ENCODE results near the gene CRTC3.
"Not testable (repeated sequence)": the region's sequence is repeated elsewhere in the genome, so short reads cannot be mapped to it uniquely, and the experiment has no call there.

The CRTC3 gene

GRCh38 chr15:90625037-90625436 is 95.3 kb downstream of the CRTC3 start:
- DNase-seq: no peak

DNA sequence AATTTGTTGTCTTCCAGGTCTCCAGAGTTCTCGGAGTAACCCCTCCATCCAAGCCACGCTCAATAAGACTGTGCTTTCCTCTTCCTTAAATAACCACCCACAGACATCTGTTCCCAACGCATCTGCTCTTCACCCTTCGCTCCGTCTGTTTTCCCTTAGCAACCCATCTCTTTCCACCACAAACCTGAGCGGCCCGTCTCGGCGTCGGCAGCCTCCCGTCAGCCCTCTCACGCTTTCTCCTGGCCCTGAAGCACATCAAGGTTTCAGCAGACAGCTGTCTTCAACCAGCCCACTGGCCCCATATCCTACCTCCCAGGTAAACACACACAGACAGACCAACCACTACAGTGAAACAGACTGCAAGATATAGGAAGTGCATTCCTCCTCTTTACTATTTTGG is 99.5 kb downstream of the CRTC3 start:
- DNase-seq: no peak

DNA sequence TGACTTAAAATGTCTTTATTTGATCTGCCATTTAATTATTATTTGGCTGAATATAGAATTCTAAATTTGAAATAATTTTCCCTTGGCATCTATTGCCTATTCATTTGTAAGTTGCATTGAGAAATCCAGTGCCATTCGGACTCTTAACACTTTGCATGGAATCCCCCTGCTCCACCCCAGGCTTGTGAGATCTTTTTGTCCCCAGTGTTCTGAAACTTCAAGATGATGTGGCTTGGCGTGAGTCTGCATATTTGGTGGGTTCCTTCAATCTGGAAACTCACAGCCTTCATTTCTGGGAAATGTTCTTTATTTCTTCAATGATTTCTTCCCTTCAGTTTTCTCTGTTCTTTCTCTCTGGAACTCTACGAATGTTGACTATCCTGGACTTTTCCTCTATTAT is 103.6 kb downstream of the CRTC3 start:
- DNase-seq: no peak

DNA sequence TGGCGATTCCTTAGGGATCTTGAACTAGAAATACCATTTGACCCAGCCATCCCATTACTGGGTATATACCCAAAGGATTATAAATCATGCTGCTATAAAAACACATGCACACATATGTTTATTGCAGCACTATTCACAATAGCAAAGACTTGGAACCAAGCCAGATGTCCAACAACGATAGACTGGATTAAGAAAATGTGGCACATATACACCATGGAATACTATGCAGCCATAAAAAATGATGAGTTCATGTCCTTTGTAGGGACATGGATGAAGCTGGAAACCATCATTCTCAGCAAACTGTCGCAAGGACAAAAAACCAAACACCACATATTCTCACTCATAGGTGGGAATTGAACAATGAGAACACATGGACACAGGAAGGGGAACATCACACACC is 107.3 kb downstream of the CRTC3 start:
- not testable (repeated sequence) for DNase-seq

- DNase-seq: no peak
These were observed 108.0 kb downstream of the CRTC3 start for GRCh38 chr15:90637693-90638092.

DNA sequence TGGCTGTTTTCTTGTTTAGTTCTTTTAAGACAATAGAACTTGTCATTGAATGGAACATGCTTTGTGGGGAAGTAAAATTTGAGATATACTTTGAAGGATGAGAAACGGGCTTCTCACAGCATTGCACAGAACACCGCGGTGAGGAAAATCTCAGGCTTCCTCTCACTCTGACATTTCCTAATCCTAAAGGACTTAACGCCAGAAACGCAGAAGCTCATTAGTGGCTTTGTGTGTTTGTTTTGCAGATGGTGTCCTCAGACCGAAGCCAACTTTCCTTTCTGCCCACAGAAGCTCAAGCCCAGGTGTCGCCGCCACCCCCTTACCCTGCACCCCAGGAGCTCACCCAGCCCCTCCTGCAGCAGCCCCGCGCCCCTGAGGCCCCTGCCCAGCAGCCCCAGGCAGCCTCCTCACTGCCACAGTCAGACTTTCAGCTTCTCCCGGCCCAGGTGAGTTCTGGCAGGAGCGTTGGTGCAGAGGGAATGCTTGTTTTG is 108.5 kb downstream of the CRTC3 start:
- no peak for DNase-seq

- DNase-seq: no peak
These were observed 109.2 kb downstream of the CRTC3 start for GRCh38 chr15:90638963-90639362.

DNA sequence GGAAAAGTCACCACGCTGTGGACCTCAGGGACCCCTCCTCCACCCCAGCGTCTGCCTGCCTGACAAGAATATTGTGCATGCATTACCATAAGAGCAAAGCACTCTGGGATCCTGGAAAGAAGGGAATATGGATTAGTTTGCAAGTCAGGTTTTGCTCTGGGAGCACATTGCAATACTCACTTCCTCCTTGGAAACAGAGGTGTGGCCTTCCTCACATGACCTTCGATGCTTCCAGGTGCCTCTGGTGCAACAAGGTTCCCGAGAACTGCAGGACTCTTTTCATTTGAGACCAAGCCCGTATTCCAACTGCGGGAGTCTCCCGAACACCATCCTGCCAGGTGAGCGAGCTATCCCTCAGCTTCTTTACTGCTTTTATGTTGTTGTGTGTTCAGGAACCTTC is 111.1 kb downstream of the CRTC3 start:
- no peak for DNase-seq

DNA sequence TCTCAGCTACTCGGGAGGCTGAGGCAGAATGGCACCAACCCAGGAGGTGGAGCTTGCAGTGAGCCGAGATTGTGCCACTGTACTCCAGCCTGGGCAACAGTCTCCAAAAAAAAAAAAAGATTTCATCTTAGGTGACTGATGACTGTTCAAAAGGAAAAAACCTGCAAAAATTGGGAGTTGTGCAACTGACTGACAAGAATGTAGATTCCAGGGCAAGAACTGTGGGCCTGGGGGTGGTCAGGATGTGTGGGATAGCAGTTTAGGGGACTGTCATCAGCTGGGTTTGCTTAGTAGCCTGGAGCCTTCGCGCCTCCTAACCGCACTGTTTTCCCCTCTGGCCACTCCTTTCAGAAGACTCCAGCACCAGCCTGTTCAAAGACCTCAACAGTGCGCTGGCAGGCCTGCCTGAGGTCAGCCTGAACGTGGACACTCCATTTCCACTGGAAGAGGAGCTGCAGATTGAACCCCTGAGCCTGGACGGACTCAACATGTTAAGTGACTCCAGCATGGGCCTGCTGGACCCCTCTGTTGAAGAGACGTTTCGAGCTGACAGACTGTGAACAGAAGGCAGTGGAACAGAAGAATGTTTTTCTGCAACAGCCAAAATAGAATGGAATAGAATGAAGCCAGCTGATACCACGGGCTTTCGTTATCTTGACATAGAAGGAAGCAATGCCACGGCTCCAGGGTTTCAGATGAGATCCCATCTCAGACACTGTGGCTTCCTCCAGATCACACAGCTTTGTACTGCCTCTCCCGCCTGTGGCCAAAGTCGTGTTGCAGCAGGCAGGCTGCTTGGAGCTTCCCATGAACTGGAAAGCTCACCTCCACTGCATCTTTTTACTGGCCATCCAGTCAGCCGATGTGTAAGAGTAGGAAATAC is 112.1 kb downstream of the CRTC3 start:
- no peak for DNase-seq

DNA sequence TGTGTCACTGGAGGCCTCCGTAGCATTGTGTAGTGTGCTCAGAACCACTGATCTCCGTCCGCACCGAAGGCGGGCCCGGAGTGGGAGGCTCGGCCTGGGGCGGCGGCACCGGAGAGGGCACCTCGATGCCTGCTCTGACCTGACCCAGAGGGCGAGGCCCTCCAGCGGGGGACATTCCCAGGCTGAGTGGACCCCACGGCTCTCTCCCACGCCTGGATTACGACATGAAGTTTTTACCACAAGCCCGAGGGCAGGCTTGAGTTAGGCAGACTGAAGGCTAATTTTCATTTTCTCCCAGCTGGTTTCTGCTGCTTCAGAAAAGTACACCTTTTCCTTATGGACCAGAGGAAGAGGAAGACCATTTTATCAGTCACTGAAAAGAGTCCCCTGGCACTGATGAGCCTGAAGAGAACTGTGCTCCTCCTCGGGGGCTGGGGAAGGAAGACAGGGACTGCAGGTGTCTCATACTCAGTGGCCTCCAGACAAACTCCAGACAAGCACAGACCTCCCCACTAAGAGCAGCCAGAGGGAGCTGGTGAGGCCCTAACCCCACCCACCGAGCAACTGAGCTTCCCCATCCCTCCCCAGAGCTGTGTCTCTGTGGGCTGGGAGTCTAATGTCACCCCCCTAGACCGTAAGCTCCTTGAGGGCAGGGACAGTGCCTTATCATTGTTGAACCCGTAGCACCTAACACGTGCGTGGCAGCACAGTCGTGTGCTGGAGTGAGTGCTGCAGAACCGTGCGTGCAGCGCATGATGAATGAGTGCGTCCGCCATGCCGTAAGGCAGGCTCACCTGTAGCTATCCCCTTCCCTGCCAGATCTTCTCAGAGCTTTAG is 113.0 kb downstream of the CRTC3 start:
- no peak for DNase-seq

DNA sequence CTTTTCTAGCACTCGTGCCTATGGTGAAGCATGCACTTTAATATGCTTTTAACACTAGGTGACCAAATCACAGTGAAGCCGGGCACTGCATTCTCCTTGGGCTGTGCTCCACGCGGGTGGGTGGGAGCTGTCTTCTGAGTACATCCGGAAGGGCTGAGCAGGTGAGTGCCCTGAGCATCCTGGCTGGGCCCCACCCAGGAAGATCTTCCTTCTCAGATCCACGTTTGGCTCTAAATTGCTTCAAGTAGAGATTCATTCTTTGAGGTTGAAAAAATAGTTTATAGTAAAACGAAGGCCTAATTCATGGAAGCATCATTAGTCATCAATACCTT is 113.5 kb downstream of the CRTC3 start:
- DNase-seq: no peak

- no peak for DNase-seq
These were observed 114.8 kb downstream of the CRTC3 start for GRCh38 chr15:90644526-90644925.

GRCh38 chr15:90644952-90645725 is 115.4 kb downstream of the CRTC3 start:
- no peak for DNase-seq

DNA sequence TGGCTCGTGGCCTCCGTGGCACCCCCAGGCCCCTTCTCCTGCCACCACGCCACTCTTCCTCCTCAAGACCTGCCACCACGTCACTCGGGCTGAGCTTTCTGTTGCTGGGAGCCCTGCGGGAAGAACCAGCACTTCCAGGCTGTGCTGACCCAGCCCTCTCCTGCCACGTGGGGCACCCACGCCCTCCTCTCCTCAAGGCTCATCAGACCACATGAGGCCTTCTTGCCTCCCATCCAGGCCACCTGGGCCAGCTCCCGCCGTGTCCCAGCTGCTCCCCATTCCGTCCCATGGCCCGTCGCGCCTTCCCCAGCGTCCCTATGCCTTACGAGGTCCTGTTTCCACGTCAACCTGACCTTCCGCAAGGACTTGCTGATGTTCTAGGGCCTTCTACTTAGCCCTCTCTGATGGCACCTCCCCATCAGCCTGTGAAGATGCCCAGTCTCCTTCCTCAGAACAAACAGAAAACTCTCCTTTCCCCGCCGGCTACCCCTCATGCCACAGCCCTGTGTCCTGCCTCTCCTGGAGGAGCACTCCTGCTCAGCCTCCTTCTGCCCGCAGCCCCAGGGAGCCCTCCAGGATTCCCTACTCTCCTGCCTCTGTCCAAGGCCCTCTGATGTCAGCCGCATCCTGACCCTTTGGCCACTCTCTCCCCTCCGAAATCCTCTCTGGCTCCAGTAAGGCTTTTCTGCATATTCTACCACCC is 116.3 kb downstream of the CRTC3 start:
- DNase-seq: no peak

DNA sequence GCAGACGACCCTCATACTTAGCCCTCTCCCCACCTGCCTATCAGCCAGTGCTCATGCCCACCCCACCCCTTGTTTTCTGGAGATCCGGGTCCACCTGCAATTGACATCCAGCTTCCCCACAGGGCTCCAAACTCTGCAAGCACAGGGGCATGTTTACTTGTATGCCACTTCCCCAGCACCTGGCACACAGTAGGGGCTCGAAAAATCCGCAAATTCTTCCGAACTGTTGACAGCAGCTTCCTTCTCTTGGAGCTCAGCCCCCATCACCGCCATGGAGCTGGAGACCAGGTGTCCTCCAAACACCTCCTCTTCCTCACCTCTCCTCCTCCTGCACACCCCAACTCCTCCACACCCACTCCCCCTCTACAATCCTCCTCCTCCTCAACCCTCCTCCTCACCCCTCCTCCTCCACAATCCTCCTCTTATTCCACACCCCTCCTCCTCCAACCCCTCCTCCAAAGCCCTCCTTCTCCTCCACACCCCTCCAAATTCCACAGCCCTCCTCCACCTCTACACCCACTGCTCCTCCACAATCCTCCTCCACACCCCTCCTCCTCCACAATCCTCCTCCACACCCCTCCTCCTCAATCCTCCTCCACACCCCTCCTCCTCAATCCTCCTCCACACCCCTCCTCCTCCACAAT is 117.1 kb downstream of the CRTC3 start:
- DNase-seq: no peak

GRCh38 chr15:90647326-90647725 is 117.6 kb downstream of the CRTC3 start:
- DNase-seq: no peak

DNA sequence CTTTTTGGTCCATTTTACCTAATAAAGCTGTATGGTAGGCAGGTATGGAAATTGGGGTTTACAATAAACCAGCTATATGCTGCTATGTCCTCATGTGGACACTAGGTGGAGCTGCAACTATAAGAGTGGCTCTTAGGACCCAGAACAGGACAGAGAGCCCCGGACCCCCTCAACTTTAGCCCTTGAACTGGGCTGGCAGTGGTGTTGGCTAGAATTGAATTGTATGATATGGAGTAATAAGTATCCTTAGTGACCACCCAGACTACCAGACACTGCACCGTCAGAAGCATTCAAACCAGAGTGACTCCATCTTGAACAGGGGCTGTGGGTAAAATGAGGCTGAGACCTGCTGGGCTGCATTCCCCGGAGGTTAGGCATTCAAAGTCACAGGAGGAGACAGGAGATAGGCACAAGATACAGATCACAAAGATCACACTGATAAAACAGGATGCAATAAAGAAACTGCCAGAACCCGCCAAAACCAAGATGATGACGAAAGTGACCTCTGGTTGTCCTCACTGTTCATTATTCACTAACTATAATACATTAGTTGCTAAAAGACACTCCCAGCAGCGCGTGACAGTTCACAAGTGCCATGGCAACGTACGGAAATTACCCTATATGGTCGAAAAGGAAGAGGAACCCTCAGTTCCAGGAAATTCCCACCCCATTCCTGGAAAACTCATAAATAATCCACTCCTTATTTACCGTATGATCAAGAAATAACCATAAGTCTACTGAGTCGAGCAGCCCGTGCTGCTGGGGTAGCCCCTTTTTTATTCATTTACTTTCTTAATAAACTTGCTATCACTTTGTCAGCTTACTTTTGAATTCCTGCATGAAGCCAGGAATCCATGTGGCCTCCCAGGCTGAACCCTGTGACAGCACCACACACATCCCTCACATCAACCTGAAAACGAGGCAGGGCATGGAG is 118.7 kb downstream of the CRTC3 start:
- DNase-seq: peak; percentile 68

- peak; percentile 54 for DNase-seq
These were observed 120.6 kb downstream of the CRTC3 start for GRCh38 chr15:90650117-90650955.

DNA sequence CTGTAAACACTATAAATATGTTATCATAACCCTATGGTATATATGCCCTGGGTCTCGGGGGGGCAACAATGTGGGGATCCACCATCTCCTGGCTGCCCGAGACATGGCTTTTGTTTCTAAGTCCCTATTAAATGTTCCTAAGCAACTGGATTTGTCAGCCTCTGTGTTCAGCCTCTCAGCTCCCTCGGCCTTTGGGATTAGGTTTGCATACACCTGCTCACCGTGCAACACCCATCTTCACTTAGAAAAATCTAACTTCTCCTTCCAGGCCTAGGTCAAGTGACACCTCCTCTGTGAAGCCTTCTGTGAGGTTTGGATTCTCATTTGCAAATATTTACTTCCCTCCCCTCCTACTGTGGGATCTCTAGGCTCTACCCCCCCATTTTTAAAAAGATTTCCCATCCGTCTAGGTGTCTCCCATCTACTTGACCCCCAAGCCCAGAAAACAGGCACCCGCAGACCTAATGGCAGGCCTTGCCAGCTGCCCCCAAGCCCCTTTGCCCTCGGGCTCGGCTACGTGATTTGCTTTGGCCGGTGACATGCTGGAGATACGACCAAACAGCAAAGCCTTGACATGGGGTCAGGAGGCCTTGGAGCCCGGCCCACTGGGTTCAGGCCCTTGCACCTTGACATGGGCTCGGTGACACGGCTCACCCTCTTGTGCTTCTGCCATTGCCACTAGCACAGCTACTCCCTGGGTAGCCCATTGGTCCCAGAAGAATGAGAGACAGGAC is 121.4 kb downstream of the CRTC3 start:
- no peak for DNase-seq
